Activated CD8-positive, alpha-beta memory T cell treated with anti-CD3 and anti-CD28 coated beads, Interleukin-2, amount 50 U/mL, for 1 hour (primary cell): ENCODE measurements around the gene GYG1.

ENCODE experiments used
- DNase-seq: peaks from one replicate; pipeline ENCODE4 v3.0.0-alpha.2; 2020; ENCODE audit errors: extremely low read depth

GYG1 gene

GRCh38 chr3:148991219-148992026, at the start of gene GYG1:
Gene GYG1, plus strand, starts transcription at chr3:148991540. Its CDS starts 101 bp downstream, at chr3:148991641.
- DNase-seq = peak; percentile 55

- DNase-seq = no peak
Measured at GRCh38 chr3:148943506-148944205, 47.7 kb upstream of the GYG1 start.

GRCh38 chr3:148945116-148945515, 46.2 kb upstream of the GYG1 start:
- no peak for DNase-seq

- no peak for DNase-seq
Measured at GRCh38 chr3:148948913-148949657, 42.3 kb upstream of the GYG1 start.

GRCh38 chr3:148950806-148951205, 40.5 kb upstream of the GYG1 start:
- no peak for DNase-seq

- no peak for DNase-seq
Measured at GRCh38 chr3:148951599-148952361, 39.6 kb upstream of the GYG1 start.

GRCh38 chr3:148953094-148953493, 38.2 kb upstream of the GYG1 start:
- DNase-seq = no peak

GRCh38 chr3:148954981-148955380, 36.4 kb upstream of the GYG1 start:
- no peak for DNase-seq

- DNase-seq = no peak
Measured at GRCh38 chr3:148955544-148956346, 35.6 kb upstream of the GYG1 start.

- DNase-seq = no peak
Measured at GRCh38 chr3:148957586-148957985, 33.8 kb upstream of the GYG1 start.

GRCh38 chr3:148958696-148959095, 32.6 kb upstream of the GYG1 start:
- no peak for DNase-seq

- DNase-seq = no peak
Measured at GRCh38 chr3:148962513-148962912, 28.8 kb upstream of the GYG1 start.

GRCh38 chr3:148964809-148965208, 26.5 kb upstream of the GYG1 start:
- no peak for DNase-seq

GRCh38 chr3:148968321-148968720, 23.0 kb upstream of the GYG1 start:
- DNase-seq = no peak

- no peak for DNase-seq
Measured at GRCh38 chr3:148970271-148970670, 21.1 kb upstream of the GYG1 start.

- DNase-seq = no peak
Measured at GRCh38 chr3:148971401-148972163, 19.8 kb upstream of the GYG1 start.

- no peak for DNase-seq
Measured at GRCh38 chr3:148974726-148975125, 16.6 kb upstream of the GYG1 start.

GRCh38 chr3:148975248-148975647, 16.1 kb upstream of the GYG1 start:
- no peak for DNase-seq

- DNase-seq = no peak
Measured at GRCh38 chr3:148975696-148976095, 15.6 kb upstream of the GYG1 start.

- DNase-seq = no peak
Measured at GRCh38 chr3:148981273-148981672, 10.1 kb upstream of the GYG1 start.
